DMS53 treated with DMSO at 0.1 percent for 48 hours (cell line): ENCODE data around the gene PLD6.
"Not testable (repeated sequence)": the region's sequence is repeated elsewhere in the genome, so short reads cannot be mapped to it uniquely, and the experiment has no call there.

Source experiments
- DNase-seq: peaks from one replicate; lab custom pipeline; 2025; ENCODE audit not compliant: unreplicated experiment; lab: John Stamatoyannopoulos, UW

The PLD6 gene

DNA sequence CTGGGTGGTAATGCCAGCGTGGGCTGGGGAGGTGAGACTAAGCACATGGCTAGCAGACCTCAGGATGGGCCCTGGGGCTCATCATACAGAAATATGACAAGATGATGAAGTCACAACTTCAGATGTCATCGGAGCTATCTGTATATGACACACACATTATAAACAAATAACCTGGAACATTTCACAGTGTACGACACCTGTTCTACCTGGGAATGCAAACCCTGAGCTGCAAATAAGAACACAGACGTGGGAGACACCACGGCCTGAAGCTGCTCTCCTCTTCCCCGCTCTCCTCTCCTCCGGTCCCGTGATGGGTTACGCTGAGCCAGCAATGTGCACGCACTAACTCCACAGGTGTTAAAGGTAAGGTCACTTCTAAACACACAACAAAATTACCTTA is 4.9 kb downstream of the PLD6 start:
- no peak for DNase-seq

DNA sequence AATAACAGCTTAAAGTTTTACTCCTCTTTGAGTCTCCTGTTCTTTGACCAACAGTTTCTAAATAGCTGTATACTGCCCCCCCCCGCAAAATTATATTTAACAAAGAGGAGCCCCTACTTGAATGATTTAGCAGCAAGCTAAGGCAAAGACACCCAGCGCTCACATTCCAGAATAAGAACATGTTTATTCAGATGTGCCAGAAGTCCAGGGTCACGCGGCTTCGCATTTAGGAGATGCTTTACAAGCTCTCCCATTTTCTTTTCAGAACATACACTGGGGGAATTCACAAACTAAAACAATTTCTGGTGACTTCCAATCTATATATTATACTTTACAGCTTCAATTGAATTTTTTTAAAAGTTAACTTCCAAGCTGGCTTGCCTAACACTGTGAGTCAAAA is 5.3 kb downstream of the PLD6 start:
- no peak for DNase-seq

DNA sequence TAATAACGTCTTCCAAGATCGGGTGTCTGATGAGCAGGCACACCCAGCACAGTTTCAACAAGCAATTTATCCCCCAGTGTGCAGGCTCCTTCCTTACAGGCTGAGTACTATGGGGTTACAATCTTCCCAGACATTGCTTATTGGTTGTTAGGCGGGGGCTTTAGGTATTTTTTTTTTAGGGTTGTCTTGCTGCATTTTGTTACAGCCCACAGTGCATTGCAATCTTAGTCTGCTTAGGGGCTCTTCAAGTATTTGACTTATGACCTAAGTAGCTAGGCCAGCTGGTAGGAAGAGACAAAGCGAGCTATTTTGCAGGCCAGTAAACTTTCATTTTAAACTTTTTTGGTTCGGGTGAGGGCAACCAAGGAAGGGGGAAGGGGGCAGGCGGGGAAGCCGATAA is 5.8 kb downstream of the PLD6 start:
- no peak for DNase-seq

DNA sequence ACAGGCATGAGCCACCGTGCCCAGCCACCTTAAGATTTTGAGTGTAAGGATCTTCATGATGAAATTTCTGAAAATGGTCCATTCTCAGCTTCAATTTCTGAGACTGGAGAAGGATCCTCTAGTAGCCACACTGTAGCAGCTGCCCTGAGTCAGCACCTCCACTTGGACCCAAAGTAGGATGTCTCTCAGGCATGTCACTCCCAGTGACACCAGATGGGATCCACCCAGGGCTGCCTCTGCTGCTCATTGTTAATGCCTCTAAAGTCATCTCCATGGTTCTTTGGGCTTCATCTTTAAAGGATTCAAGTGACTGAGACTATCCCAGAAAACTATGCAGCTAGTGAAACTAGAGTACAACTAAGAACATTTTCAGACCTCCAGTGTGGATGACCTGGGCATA is 7.9 kb downstream of the PLD6 start:
- no peak for DNase-seq

DNA sequence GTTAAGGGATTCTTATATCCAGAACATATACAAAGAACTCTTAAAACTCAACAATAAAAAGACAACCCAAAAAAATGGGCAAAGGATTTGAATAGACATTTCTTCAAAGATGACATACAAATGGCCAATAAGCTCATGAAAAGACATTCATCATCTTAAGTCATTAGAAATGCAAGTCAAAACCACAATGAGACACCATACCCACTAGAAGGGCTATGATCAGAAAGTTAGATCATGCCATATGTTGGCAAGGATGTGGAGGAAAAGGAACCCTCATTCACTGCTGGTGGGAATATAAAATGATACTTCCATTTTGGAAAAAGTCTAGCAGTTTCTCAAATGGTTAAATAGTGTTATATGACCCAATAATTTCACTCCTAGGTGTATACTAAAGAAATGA is 9.4 kb downstream of the PLD6 start:
- DNase-seq = no peak

DNA sequence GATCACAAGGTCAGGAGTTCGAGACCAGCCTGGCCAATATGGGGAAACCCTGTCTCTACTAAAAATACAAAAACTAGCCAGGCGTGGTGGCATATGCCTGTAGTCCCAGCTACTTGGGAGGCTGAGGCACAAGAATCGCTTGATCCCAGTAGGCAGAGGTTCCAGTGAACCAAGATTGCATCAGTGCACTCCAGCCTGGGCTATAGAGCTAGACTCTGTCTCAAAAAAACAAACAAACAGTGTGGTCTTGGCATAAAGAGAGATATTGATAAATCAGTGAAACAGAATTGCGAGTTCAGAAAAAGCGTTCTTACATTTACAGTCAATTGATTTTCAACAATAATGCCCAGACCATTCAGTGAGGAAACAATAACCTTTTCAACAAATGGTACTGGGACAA is 10.7 kb downstream of the PLD6 start:
- not testable (repeated sequence) for DNase-seq

DNA sequence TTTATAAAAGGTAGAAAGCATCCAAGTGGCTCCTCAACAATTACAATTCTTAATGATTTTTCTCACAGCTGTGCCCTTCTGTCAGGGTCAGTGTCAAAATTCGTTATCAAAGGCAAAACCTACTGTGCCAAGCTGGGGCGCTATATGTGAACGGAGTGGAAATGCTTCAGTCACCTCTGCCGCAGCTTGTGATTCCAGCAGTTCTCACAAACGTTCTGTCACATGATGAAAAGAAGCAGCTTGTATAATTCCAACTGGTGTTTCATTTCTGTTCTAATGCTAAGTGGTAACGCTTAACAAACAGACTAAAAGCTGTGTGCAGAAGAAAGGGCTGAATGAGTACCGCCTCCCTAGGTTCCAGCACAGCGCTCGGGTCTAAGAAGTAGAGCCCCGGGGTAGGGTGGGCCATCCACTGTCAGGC is 14.2 kb downstream of the PLD6 start:
- no peak for DNase-seq

DNA sequence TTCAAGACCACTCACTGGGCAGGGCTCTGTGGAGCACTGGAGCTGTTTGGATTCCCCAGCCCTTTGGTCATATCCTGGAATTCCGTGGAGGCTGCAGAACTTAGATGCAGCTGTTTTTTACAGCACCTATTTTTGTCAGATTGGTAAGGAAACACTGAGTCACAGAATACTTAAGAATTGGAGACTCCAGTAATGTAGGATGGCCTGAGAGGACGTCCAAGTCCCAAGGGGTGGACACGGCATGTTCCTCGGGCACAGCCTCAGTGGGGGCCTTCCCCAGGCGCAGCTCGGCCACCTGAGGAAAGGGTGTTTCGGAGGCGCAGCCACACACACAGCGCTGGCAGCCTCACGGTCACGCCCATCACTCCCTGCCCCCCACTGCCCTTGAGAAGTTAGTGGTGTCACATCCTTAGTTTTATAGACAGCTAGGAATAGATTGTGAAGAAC is 14.8 kb downstream of the PLD6 start:
- no peak for DNase-seq

DNA sequence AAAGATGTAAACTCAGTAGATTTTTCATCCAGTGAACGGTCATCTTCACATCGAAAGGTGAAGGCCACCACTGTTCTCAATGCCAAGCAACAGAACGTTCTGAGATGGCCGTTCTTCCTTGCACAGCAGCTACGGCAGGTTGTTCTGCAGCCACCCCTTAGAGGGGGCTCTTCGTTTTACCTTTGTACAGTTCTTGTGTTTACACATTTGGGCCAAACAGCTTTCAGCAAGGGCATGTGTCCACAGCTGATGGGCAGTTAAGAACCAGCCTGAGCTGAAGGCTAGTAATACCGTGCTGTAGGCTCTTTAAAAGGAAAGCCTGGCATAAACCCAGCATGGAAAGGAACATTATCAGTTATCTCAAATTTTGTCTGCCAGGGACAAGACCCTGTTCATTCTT is 15.9 kb downstream of the PLD6 start:
- no peak for DNase-seq

DNA sequence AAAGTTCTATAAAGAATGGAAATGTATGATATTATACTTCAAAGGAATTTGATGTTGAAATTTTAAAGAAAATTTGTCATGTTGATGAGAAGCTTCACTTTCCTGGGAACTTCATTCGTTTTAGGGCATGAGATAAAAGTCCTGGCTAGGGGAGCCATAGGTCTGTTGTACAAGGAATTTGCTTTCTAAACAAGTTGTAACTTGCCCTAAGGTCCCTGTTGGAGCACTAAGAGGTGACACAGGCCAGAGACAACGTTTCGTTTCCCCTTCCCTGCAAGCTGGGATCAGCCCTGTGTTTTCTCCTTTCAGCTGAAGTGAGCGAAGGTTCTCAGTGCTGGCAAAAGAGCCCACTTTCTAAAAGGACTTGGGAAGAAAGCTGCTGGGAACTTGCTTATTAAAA is 16.6 kb downstream of the PLD6 start:
- DNase-seq = no peak

DNA sequence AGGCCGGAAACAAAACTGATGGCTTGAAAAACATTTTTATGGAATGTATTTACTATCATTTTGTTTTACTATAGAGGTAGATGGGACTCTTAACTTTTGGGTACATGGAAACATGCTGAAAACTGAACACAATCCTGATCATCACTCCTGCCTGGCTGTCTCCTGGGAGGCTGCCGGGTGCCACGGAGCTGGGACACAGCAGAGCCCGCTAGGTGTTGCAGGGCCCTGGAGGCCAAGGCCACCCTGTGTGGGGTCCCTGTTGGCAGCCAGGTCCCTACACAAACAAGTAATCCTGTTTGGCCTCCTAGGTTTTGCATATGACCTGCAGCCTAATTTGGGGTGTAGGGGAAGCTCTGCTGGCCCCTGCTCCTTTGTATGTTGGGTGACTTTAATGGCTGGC is 17.5 kb downstream of the PLD6 start:
- DNase-seq = no peak

DNA sequence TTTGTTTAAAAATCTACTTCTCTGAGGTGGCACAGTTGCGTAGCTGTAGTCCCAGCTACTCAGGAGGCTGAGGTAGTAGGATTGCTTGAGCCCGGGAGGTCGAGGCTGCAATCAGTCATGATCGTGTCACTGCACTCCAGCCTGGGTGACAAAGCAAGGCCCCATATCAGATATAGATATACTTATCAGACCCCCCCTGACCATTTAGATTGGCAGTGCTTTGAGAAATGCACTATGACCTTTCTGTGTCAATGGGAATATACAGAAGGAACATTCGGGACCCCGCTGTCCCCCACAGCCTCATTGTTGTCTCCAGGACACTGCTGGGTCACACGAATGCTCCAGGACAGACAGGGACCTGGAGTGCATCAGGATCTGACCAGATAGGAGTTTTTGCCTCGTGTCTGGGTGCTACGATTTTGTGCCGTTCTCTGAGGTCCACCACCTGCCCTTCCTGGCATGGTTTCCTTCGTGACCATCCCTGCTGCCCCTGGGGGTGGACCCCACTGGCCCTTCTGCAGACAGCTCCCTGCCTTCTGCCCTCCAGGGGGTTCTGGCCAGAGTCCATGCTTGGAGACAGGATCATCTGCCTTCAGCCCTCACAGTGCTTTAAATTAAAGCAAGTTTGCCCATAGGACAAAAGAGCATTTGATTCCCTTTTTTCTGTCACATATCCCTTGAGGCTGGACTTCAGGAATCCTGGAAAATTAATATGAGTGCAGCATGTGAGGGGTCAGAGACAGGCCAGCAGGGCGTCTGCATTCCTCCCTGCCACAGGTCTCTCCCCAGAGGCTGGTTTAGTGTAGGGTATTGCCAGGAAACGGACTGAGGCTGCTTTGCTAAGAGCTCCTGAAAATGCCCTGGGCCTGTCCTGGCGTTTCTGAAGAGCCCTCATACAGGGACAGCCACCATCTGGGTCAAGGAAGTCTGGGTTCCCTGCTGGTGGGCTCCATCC is 19.3 kb downstream of the PLD6 start:
- no peak for DNase-seq

DNA sequence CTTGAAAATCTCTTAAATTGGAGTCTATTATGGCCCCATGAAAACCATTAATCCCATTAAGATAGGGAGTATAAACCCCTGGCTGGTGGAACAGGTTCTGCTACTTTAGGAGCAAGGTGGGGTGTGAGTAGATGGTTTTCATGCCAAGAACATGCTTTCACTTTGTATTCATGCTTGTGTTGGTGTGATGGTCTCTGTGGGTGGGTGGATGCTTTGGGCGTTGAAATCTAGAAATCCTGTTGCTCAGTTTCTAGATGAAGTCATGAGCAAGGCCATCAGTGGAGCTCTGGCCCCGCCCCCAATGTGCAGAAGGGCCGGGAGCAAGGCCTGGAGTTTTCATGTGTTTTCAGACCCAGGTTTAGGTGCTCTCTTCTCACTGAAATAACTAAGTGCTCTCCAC is 20.1 kb downstream of the PLD6 start:
- DNase-seq = peak; percentile 1

DNA sequence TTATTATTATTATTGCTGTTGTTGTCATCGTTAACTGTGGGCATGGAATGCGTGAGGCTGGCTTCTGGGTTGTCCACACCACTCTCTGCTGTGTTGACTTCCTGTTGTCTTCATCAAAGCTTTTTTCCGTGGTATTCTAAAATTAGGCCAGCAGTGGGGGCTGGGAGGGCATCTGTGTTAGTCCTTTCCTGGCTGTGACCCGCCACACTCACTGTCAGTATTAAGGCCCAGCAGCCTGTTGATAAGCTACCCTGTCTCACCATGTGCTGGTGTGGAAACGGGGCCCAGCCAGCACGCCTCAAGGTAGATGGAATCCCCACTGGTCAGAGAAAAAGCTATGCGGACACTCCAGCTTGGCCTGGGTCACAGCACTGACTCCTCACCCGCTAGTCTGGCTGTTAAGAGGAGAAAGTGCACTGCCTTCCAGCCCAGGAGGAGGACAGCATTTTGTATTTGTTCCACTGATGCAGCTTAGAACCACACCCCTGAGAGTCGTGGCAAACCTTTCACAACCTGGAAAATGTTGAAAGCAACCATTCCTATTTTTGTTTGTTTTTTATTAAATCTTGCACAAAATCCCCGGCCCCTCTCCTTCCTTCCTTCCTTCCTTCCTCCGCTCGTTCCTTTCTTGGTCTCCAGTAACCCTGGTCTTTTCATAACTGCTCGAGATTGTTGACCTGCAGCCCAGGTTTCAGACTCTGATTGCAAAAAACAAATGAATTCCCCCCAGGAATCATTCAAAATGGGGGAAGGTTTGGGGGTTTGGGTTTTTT is 21.0 kb downstream of the PLD6 start:
- DNase-seq = not testable (repeated sequence)

DNA sequence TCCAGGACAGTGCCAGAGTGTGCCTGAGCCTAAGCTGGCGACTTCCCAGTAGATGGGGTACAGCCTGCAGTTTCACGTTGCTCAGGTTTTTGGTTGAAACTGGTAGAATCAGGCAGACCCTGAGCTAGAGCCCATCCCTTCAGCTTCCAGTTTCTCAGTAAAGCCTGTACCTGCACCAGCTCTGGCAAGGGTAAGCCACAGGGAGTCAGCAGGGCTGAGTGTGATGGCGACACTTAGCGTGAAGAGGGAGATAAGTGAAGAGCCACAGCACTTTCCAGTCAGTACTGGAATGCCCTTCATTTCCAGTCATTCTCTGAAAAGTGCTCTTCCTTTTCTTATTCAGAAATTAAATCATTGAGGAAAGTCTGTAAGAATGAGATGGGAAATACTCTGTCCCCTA is 22.4 kb downstream of the PLD6 start:
- no peak for DNase-seq

DNA sequence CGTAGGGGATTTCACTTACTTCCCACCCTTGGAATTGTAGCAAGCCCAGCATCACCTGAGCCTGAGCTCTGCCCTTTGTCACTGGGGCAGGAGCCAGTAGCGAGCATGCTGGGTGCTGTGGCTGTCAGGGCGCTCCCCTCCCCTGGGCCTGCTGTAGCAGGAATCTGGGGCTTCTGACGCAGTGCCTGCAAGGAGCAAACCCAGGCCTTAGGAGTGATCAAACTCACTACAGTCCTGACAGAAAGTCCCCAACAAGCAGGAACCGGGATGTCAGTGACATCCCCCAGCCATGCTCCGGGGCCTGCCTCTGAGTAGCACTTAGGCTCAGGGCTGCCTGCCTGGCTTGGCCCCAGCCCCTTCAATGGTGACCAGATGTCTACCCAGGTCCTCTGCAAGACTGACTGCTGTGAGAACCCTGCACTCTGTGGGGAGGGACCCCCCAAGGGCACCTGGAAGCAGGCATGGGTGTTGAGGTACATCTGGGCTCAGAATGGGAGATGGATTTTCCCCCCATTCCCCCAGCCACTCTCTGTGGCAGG is 23.5 kb downstream of the PLD6 start:
- DNase-seq = no peak

DNA sequence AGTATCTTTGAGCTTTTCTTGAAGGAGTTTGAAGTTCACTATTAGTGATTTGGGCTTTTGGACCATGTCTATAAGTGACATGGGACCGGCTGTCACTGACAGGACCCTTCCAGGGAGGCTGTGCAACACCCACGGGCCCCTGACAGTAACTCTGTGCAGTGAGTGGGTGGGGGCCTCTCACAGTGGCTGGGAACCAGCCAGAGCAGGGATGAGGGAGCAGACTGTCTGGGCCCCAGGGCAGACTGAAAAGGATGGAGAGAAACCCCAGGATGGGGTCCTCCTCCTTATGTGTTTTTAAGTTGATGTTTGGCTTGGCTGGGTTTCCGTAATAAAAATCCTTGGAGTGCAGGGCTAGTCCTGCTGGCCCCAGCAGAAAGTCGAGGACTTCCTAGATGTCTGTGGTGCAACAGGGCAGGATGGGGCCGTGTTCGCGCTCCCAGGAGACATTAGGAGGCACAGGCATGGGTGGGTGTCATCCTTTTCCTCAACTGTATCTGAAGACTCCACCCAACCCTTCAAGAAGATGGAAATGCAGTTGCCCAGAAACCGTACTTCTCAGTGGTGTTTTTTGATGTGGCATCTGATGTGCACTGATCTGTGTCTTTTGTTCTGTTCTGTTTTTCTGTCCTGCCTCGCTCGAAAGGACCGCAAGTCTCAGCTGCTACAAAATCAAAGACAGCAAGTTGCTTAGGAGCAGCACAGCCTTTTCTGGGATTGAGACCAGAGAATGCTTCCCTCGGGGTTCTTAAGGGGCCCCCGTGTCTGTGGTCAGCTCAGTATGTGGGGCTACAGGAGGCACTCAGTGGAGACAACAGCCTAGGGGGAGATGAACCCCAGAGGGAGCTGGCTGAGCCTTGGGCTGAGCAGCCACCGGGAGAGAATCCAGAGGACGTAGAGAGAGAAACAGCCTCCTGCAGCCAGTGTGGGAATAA is 24.2 kb downstream of the PLD6 start:
- DNase-seq = no peak

DNA sequence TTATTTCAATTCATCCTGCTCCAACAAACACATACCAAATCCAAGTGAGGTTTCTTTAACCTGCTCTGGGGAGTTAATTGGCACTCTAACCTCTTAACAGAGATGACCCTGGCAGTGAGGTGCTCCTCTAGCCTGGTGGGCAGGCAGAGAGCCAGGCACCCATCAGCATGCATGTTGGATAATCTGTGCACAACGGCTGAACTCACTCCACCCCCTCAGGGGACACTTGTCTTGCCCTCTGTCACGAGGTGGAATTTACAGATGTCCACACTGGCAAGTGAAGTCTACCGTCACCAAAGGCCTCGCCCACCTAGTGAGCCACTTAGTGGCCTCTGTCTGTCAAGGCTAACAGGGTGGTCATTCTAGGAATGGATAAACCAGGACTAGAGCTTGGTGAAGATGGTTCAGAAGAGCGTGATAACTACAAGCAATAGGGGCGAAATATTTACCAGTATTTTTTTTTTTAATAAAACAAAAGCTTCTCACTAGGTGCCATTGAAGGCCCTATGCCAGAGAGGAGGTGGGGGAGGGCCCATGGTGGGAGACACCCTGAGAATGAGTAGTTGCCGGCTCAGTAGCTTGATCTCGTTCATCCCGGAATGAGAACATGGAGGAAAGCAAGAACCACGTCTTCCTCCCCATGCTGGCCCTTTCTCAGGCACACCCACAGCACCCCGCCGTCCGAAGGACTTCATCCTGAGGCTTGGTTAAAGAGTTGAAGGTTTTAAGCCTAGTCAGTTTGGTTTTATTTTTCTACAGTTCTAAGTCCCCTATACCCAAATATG is 25.2 kb downstream of the PLD6 start:
- DNase-seq = no peak

DNA sequence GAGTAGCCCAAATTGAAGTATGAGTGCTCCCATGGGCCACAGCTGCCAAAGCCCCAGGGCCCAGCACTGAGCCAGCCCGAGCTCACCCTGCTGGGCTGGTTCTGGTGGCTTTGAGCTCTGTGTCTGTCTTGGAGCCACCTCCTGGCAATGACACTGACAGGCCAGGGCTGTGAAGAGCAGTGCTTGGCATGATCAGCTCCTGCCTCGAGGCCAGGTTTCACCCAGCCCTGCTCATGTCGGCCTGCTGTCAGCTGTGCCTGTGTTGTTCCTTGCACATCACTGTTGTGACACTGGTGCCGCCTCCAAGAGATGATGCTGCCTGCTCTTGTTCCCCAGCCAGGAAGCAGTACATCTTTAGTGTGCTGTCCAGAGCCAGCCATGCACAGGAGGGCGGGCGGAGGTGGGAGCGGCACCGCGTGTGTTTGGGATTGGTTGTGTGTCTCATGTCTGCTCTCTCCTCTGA is 26.0 kb downstream of the PLD6 start:
- DNase-seq = no peak

DNA sequence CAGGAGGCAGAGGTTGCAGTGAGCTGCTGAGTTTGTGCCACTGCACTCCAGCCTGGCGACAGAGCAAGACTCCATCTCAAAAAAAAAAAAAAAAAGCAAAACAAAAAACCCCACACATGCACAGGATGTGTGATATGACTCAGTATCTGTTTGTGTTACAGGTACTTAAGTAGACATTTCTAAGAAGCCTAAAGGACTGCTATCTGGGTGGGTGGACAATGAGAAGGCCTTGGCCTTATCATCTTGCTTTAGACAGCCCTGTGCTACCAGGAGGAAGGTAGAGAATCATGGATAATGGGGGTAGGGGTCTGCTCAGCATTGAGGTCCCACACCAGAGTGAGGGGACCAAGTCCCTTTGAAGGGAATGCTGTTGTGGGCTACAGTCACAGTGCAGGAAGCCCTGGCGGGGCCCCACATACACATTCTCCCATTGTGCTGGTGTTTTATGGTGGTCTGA is 26.7 kb downstream of the PLD6 start:
- DNase-seq = no peak
